Esophagus muscularis mucosa (tissue), 4 donors: ENCODE measurements around the gene NTRK3. TPM values are rescaled to one million over a fixed set of nuclear protein-coding genes. Genes with fewer than 3 reads are reported as not detected.

Source experiments
- DNase-seq: peaks from one replicate; pipeline ENCODE4 v3.0.0-alpha.2; 2017; ENCODE audit errors: extremely low spot score
- H3K27ac ChIP-seq, 4 donors: fragments of 200-600 bp; sonication (generic); replicated peaks in 1 of 4; 1 replicate in 3 of 4; 2 replicates in 1 of 4; pipeline ENCODE4 v1.5.1; 2016 to 2019; ENCODE audit warnings: mild to moderate bottlenecking in 1 of 4
- H3K27me3 ChIP-seq, 4 donors: fragments of 200-600 bp; sonication (generic); one replicate each; pipeline versions ENCODE4 v1.5.1 to v1.6.0; 2016 to 2019
- H3K36me3 ChIP-seq, 4 donors: fragments of 200-600 bp; sonication (generic); one replicate each; pipeline ENCODE4 v1.5.1; 2016 to 2019
- H3K4me1 ChIP-seq, 4 donors: fragments of 200-600 bp; sonication (generic); one replicate each; pipeline ENCODE4 v1.5.1; 2016 to 2019
- H3K4me3 ChIP-seq, 4 donors: fragments of 200-600 bp; sonication (generic); 1 replicate in 2 of 4; 2 replicates in 2 of 4; pipeline ENCODE4 v1.5.1; 2016 to 2019; ENCODE audit warnings: mild to moderate bottlenecking in 4 of 4, moderate library complexity in 1 of 4
- H3K9me3 ChIP-seq, 4 donors: fragments of 200-600 bp; sonication (generic); 1 replicate in 3 of 4; 2 replicates in 1 of 4; pipeline ENCODE4 v1.5.1; 2016 to 2019
- CTCF ChIP-seq, 3 experiments: fragments of 200-600 bp in 2 of 3; fragments of 450-650 bp in 1 of 3; sonication (generic) in 2 of 3; IDR thresholded peaks; one replicate each; pipeline ENCODE4 v1.5.1; 2017 to 2019; ENCODE audit warnings: antibody characterized with exemption in 3 of 3, mild to moderate bottlenecking in 2 of 3, moderate library complexity in 1 of 3
- EP300 ChIP-seq: sonication (generic); formaldehyde crosslinking; IDR thresholded peaks from one replicate; pipeline ENCODE4 v1.6.1; 2017; ENCODE audit warnings: antibody characterized with exemption
- POLR2A ChIP-seq: fragments of 450-650 bp; IDR thresholded peaks from one replicate; pipeline ENCODE4 v1.6.1; 2017; ENCODE audit warnings: antibody characterized with exemption, moderate library complexity, mild to moderate bottlenecking, low read depth
- POLR2AphosphoS5 ChIP-seq, 2 donors: sonication (generic); formaldehyde crosslinking; IDR thresholded peaks; one replicate each; pipeline ENCODE4 v1.6.1; 2017; ENCODE audit warnings: antibody characterized with exemption in 2 of 2
- WGBS: methylation state at CpG from one replicate; pipeline ENCODE4 v1.1.5; 2018; 5-methylcytosine and 5-hydroxymethylcytosine counted together
- intact Hi-C: fragments of 100-400 bp; cut with DNase I; formaldehyde crosslinking; loops from one replicate; pipeline ENCODE4 v1.15.1; 2023
- total RNA-seq, 4 donors: library from RNA; depleted of rRNA; stranded (reverse); fragments of >200 nt; gene quantifications; one replicate each; pipeline versions ENCODE4 v1.1.0 to v1.2.1, GENCODE V29; 2016

Gene NTRK3
- total RNA-seq, 4 donors from 2014 or later: 1.7 to 6.3 (median 3.0) TPM

GRCh38 chr15:87866961-87867360 is 389.6 kb downstream of the NTRK3 start:
- Histone ChIP-seq H3K27ac (no peak overlapping the region), H3K4me1 (no peaks in the 10 kb centered on the region), H3K4me3 (no peak overlapping the region), H3K9me3 (no peaks in the 10 kb centered on the region), H3K36me3 (no peaks in the 10 kb centered on the region), H3K27me3 (no peaks in the 10 kb centered on the region)
- 18% methylated on average over 3 of the region's 3 CpGs for WGBS
- TF ChIP-seq CTCF (IDR thresholded peaks at IDR 0.05) (no peak), EP300 (no peak), POLR2AphosphoS5 (IDR thresholded peaks at IDR 0.05) (no peak), POLR2A (no peak)
- intact Hi-C loops: no loop called here
- no peak for DNase-seq

- no peak overlapping the region for H3K27ac ChIP-seq
- H3K36me3 ChIP-seq: no peaks in the 10 kb centered on the region
- no peaks in the 10 kb centered on the region for H3K27me3 ChIP-seq
- intact Hi-C loops: no loop called here
- DNase-seq: peak; percentile 34
- H3K9me3 ChIP-seq: no peaks in the 10 kb centered on the region
- TF ChIP-seq CTCF (IDR thresholded peaks at IDR 0.05) (no peak), EP300 (no peak), POLR2A (no peak), POLR2AphosphoS5 (IDR thresholded peaks at IDR 0.05) (no peak)
- no peaks in the 10 kb centered on the region for H3K4me1 ChIP-seq
- H3K4me3 ChIP-seq: no peak overlapping the region
- 28% methylated on average over 5 of the region's 5 CpGs for WGBS
Measured at GRCh38 chr15:87863152-87863551, 393.4 kb downstream of the NTRK3 start.

GRCh38 chr15:87860743-87861142 is 395.8 kb downstream of the NTRK3 start:
- TF ChIP-seq CTCF (IDR thresholded peaks at IDR 0.05) (no peak), EP300 (no peak), POLR2A (no peak), POLR2AphosphoS5 (IDR thresholded peaks at IDR 0.05) (no peak)
- Histone ChIP-seq H3K27me3 (no peaks in the 10 kb centered on the region), H3K9me3 (no peaks in the 10 kb centered on the region), H3K4me1 (no peaks in the 10 kb centered on the region), H3K27ac (no peak overlapping the region), H3K4me3 (no peak overlapping the region), H3K36me3 (no peaks in the 10 kb centered on the region)
- intact Hi-C loops: no loop called here
- DNase-seq: no peak
- WGBS: 54% methylated on average over 3 of the region's 3 CpGs

- TF ChIP-seq CTCF (IDR thresholded peaks at IDR 0.05) (no peak), POLR2AphosphoS5 (IDR thresholded peaks at IDR 0.05) (no peak), POLR2A (no peak), EP300 (no peak)
- peak; percentile 53 for DNase-seq
- intact Hi-C loops: no loop called here
- Histone ChIP-seq H3K36me3 (no peaks in the 10 kb centered on the region), H3K9me3 (no peaks in the 10 kb centered on the region), H3K4me1 (no peaks in the 10 kb centered on the region), H3K4me3 (no peak overlapping the region), H3K27ac (no peak overlapping the region), H3K27me3 (no peaks in the 10 kb centered on the region)
- WGBS: 61% methylated on average over 2 of the region's 2 CpGs
Measured at GRCh38 chr15:87858651-87859050, 397.9 kb downstream of the NTRK3 start.

- Histone ChIP-seq H3K4me3 (no peak overlapping the region), H3K27ac (no peak overlapping the region), H3K36me3 (no peaks in the 10 kb centered on the region), H3K4me1 (no peaks in the 10 kb centered on the region), H3K9me3 (no peaks in the 10 kb centered on the region), H3K27me3 (no peaks in the 10 kb centered on the region)
- DNase-seq: no peak
- WGBS: 98% methylated on average over 2 of the region's 2 CpGs
- intact Hi-C loops: no loop called here
- no peak for TF ChIP-seq EP300
- no peak for TF ChIP-seq POLR2AphosphoS5 (IDR thresholded peaks at IDR 0.05)
Measured at GRCh38 chr15:87851497-87851896, 405.0 kb downstream of the NTRK3 start.
